Measurements from ENCODE around the gene SHCBP1.

GRCh38 chr16:46629331-46630219 is 8.4 kb upstream of the SHCBP1 start:
- no peak for TF ChIP-seq EP300 (IDR thresholded peaks at IDR 0.05)
- no peak for TF ChIP-seq CTCF (IDR thresholded peaks at IDR 0.05)

Data from ovary (tissue), 3 donors.